Astrocyte of the cerebellum (primary cell): Measurements from ENCODE around the gene PDLIM7.

ENCODE experiments used
- DNase-seq: peaks from one replicate; pipeline ENCODE4 v3.0.0-alpha.2; 2011; ENCODE audit warnings: low read depth
- H3K4me3 ChIP-seq: 2 replicates; pipeline ENCODE4 v1.5.1; 2011; ENCODE audit warnings: mild to moderate bottlenecking, low read depth, low read length, moderate library complexity
- in situ Hi-C: cut with HindIII; loops from 2 replicates; pipeline ENCODE4 v1.10.0; 2017; ENCODE audit warnings: low sequenced_read_pairs
- TF ChIP-seq, protein P1 (sequence below): IDR thresholded peaks from 2 replicates; pipeline ENCODE4 v1.5.1; 2012; ENCODE audit warnings: low read length, low read depth, moderate library complexity, mild to moderate bottlenecking; ENCODE audit errors: missing control alignments

The PDLIM7 gene

DNA sequence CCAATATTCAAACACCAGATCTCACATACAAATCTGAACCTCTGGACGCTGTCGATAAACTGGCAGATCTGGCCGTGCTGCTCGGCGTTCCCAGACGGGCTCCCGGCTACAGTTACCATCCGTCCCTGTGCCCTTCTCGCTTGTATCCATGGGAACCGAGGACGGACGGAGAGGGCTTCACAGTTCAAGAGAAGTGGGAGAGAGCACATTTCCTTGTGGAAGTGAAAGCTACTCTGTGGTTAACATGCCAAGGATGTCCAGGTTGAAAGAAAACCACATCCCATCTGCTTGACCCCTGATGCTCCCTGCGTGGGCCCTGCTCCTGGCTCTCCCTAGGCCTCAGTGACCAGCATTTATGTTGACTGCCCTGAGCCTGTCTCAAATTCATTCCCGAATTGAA lies 17.6 kb downstream of the PDLIM7 start:
- DNase-seq = no peak
- TF ChIP-seq, protein P1, sequence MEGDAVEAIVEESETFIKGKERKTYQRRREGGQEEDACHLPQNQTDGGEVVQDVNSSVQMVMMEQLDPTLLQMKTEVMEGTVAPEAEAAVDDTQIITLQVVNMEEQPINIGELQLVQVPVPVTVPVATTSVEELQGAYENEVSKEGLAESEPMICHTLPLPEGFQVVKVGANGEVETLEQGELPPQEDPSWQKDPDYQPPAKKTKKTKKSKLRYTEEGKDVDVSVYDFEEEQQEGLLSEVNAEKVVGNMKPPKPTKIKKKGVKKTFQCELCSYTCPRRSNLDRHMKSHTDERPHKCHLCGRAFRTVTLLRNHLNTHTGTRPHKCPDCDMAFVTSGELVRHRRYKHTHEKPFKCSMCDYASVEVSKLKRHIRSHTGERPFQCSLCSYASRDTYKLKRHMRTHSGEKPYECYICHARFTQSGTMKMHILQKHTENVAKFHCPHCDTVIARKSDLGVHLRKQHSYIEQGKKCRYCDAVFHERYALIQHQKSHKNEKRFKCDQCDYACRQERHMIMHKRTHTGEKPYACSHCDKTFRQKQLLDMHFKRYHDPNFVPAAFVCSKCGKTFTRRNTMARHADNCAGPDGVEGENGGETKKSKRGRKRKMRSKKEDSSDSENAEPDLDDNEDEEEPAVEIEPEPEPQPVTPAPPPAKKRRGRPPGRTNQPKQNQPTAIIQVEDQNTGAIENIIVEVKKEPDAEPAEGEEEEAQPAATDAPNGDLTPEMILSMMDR = no peak
- in situ Hi-C loops = no loop called here
- H3K4me3 ChIP-seq = no peak overlapping the region

- TF ChIP-seq, protein P1 = no peak
- in situ Hi-C loops = no loop called here
- H3K4me3 ChIP-seq = no peak overlapping the region
- DNase-seq = no peak
Measured at GRCh38 chr5:177478711-177479646, 18.4 kb downstream of the PDLIM7 start.

DNA sequence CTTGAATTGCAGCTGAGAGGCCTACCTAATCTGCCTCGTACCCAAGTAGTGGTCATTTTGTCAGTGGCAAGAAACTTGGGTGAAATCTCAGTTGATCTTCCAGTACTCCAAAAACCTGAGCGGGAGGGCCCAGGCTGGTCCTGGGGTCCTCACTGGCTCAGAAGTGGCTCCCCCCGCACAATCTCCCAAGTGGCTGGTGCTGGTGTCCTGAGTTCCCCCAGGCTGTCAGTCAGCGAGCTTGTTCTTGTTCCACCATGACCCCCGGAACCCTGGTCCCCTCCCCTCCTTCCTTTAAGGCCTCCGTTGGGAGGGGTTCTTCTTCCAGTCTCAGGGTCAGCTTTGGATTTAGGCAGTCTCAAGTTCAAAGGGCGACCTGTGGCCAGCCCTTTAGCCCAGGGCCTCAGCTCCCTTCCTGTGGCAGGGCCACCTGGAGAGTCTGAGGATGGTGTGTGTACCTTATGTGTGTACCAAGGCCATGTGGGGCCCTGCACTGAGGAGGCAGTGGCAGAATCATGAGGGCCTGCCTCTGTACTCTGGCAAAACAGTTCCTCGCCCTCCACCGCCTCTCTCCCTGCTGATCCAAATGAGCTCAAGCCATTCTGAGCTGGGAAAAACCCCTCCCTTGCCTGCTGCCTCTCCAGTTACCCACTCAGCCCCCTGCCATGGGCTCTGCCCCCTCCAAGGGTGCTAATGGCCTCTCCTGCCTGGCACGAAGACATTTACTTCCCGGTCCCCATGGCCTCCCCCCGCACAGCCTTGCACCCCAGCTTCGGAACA lies 19.5 kb downstream of the PDLIM7 start:
- in situ Hi-C loops = no loop called here
- TF ChIP-seq, protein P1 = no peak
- no peak for DNase-seq
- no peak overlapping the region for H3K4me3 ChIP-seq

DNA sequence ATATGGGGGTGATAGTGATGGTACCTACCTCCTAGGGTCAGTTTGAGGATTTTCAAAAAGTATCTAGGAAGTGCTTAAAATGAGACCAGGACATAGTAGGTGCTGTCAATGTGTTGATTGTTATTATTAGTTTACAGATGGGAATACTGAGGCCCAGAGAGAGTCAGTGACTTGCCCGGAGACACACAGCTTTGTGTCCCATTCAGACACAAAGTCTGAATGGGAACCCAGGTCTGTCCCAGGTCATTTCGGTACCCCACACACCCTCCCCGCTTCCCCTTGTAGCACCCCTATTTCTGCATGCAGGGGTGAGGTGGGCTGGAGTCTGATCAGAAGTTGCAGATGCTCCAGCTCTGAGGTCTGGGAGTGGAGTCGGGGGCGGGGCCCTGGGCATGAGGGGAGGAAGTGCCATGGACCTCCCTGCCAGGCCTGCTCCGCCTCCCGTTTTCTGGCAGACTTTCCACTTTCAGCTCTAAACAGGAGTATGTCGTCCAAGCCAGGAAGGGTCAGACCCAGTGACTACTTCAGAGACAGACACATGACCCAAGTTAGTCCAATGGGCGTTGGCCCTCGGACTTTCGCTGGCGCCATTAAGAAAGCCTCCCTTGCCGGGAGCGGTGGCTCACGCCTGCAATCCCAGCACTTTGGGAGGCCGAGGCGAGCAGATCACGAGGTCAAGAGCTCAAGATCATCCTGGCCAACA lies 20.7 kb downstream of the PDLIM7 start:
- TF ChIP-seq, protein P1 = no peak
- in situ Hi-C loops = no loop called here
- no peak for DNase-seq
- H3K4me3 ChIP-seq = no peak overlapping the region

- H3K4me3 ChIP-seq = no peak overlapping the region
- TF ChIP-seq, protein P1 = no peak
- DNase-seq = no peak
- in situ Hi-C loops = no loop called here
Measured at GRCh38 chr5:177475563-177476427, 21.6 kb downstream of the PDLIM7 start.
